ENCODE measurements around the gene USP54.
"Not testable (repeated sequence)": the region's sequence is repeated elsewhere in the genome, so short reads cannot be mapped to it uniquely, and the experiment has no call there.

USP54 gene

DNA sequence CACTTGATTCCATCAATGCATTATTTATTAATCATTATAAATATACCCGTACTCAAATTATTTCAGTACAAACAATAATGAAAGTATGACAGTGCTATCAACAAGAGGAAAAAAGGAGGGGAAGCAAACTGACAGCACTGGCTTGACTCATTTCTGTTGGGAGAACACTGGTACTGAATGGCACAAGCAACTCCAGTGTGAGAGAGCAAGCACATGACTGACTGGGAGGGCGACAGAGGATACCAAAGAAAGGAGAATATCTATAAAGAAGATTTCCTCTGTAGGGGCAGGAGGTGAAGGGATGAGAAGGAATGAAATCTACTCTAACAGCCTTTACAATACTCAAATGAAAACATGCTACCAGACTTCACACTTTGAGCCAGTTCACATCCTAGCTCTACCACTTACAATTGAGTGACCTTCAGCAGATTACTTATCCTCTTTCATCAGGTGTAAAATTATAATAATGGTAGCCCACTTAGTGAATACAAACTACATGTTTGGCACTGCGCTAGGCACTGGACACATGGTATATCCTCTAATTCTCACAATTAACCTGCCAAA is 1.5 kb downstream of the USP54 start:
- no peak for DNase-seq

DNA sequence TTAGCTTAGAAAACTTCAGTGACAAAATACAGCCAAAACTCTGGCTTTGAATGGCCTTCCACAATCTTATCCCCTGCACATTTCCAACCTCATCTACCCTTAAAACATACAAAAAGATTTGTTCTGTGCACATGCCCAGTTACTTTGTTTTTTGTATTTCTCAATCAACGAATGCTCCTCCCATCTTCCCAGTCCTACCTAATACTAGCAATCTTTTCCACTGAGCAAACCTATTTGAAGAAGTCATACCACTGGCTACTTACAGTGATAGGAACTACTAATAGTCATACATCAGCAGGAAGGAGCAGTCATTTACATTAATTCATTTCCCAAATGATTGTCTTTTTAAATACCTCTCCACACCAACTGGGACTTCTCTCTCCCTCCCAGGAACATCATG is 2.5 kb downstream of the USP54 start:
- DNase-seq, result no peak

DNA sequence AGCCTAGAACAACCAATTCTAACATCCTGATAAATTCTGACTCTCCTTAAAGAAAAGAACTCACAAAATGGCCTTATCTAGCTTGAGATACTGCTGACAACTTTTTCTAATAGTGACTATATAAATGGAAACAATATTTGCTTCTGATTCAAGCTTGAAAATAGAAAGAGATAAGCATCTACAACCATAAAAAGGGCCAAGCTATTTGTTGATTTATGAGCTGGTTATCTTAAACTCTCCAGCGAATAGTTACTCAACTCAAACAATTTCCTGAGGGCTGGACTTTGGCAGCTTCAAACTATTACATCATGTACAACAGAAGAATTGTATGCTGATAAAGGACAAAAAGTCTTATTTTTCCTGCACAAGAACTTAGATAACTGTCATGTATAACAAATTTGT is 4.6 kb downstream of the USP54 start:
- no peak for DNase-seq

DNA sequence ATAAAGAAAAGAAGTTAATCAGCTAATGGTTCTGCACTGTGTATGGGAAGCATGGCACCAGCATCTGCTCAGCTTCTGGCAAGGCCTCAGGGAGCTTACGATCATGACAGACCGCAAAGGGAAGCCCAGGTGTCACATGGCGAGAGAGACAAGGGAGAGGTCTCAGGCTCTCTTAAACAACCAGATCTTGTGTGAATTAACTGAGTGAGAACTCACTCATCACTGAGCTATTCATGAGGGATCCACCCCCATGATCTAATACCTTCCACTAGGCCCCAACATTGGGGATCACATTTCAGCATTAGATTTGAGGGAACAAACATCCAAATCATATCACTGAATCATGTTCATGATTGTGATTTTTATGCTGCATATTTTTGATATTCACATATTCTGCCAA is 5.8 kb downstream of the USP54 start:
- no peak for DNase-seq

DNA sequence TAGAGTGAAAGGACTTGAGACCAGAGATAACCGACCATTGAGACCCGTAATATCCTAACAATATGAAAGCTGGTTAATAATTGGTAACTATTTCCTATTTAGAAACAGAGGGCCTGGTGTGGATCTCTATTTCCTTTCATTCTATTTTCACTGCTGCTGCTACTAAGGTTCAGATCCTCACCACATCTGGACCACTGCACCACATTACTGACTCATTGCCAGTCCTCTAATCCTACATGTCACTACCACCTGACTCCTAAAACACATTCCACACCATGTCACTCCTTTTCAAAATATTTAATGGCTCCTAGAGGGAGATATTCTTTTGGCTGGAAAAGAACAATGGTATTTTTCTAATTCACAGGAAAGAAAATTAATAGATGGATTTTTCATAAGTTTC is 6.4 kb downstream of the USP54 start:
- DNase-seq, result no peak

DNA sequence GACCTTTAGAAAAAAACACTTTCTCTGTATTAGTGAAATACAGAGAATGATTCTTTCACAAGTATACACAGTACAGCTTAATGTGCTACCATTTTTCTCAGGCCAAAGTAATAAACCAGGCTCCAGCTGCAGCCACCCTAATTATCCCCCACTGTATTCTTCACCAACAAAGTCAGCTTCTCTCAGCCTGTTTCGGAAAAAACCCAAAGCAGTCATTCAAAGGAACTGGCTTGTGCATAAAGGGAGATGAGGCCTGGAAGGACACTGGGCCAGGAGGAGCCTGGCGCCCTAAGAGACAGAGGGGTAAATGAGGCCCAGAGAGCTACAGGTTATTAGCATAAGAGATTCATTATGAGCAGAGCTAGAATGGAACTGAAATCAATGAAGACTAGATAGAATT is 9.2 kb downstream of the USP54 start:
- DNase-seq, result no peak

DNA sequence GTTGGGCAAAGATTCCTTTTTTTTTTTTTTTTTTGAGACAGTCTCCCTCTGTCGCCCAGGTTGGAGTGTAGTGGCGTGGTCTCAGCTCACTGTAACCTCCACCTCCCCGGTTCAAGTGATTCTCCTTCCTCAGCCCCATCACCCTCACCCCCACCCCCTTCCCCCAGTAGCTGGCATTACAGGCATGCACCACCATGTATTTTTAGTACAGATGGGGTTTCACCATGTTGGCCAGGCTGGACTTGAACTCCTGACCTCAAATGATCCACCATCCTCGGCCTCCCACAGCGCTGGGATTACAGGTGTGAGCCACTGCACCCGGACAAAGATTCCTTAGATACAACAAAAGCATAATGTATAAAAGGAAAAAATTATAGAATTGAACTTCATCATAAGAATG is 12.2 kb downstream of the USP54 start:
- DNase-seq, result not testable (repeated sequence)

DNA sequence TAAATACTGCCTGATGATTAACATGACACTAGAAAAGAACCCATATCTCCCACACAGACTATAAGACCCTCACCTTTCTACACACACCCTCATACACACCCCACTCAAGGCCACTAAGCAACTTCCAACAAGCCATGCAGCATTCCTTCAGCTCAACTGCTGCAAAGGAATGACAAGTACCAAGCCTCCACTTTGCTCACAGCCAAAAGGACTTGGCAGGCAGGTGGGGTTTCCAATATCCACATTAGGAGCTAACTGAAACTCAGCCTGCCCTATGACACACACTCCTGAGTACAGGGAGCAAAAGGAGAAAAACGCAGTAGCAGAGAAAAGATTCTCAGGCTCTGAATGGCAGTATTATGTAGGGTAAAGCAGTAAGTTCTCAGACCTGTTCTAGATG is 13.4 kb downstream of the USP54 start:
- no peak for DNase-seq

DNA sequence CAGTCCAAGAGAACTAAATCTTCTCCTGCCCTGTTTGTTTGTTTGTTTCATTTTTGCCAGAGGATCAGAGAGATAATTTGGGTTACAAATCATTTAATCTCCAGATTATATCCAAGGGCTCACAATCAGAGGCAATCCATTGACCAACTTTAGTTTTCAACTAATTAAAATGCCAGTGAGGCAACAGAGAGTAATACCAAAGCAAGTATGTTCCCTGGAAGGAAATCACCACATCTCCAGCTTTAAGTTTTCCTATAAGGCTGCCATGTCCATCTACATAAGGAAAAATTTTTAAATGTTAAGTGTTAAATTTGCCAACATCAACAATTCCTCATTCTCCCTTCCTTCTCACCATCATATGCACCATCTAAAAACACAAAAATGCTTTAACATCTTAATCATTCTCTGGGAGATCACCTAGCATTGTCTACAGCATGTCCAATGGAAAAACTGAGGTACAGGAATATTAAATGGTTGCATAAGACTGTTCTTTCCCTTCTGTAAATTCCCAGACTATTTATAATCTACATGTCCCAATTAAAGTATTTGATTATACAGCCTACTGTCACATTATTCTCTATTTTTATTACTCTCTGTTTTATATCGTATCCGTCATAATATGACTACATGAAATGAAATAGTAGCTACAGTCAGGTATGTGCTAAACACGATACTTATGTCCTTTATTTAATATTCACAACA is 14.1 kb downstream of the USP54 start:
- DNase-seq, result no peak

DNA sequence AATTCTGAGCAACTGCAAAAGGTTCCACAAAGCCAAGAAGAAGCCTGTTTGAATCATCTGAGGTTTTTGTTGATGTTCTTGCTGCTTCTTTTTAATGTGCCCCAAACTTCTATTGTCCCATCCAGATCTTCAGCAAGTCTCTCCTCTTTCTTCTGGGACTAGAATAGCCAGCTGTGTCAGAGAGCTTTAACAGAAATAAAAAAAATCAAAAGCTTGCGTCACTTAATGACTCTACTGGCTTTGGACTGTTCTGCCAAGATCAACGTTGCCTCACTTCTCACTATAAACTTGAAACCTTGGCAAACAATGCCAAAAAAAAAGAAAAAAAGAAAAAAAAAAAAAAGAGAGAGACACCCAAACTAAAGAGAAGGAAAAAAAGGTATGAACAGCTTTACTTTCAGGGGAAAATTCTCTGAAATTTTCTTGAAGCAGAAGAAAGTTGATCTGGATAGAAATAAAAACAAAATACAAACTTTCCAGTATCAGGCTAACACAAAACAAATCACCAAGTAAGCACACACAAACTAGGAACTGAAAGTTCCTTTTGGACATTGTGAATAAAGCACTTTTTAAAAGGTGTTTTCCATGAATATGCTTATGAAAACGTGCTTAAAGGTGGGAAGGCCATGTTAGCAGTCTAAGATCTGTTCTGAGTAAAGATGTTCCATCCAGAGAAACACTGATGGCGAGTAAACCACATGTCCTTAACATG is 14.8 kb downstream of the USP54 start:
- DNase-seq, result no peak

DNA sequence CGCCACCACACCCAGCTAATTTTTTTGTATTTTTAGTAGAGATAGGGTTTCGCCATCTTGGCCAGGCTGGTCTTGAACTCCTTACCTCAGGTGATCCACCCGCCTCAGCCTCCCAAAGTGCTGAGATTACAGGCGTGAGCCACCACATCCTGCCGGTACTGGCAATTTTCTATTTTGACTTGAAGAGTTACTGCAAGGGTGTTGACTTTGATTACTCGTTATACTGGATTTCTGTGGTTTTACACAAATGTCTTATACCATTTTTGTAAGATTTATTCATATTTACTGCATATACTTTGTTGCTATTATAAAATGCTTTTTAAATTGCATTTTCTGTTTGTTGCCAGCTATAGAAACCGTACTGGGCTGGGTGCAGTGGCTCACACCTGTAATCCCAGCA is 24.1 kb downstream of the USP54 start:
- DNase-seq, result not testable (repeated sequence)

DNA sequence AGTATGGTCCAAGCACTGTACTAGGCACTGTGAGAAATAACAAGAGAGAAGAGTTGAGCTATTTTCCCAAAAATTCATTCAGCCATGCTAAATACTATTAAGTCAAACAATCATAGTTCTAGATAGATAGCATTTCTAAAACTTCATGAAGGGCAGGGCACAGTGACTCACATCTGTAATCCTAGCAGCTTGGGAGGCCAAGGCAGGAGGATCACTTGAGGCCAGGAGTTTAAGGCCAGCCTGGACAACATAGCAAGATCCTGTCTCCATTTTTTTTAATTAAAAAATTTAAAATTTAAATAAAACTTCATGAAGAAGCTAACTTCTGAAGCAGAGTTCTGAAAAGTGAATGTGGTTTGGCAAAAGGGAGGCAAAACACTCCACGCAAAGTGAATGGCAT is 29.9 kb downstream of the USP54 start:
- DNase-seq, result no peak

DNA sequence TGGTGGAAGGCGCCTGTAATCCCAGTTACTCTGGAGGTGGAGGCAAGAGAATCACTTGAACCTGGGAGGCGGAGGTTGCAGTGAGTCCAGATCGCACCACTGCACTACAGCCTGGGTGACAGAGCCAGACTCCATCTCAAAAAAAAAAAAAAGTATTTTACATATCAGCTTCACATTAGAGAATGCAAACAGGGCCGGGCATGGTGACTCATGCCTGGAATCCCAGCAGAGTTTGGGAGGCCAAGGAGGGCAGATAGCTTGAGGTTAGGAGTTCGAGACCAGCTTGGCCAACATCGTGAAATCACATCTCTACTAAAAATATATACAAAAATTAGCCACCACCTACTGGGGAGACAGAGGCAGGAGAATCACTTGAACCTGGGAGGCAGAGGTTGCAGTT is 31.6 kb downstream of the USP54 start:
- no peak for DNase-seq

DNA sequence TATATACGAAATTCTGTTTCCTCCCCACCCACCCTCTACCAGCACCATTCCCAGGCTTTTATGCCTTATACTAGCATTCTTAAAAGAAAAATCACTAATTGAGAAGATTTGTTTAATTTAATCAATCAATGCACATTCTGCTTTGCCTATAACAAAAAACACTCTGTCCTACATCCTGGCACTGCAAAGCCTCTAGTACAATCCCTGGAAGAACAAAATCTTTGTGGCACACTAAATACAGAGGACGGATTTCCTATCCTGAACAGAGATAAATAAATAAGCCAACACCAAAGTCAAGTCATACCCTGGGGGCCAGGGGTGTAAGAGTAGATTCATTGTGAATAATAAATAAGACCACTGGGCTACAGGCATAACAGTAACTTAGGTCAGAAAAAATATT is 34.3 kb downstream of the USP54 start:
- no peak for DNase-seq

DNA sequence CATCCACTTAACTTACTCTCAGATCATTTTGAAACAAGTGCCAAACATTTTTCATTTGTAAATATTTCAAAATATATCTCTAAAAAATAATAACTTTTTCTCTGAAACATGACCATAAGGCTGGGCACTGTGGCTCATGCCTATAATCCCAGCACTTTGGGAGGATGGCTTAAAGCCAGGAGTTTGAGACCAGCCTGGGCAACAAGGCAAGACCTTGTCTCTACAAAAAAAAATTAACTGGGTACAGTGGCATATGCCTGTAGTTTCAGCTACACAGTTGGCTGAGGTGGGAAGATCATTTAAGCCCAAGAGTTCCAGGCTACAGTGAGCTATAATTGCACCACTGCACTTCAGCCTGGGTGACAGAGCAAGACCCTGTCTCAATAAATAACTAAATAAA is 36.4 kb downstream of the USP54 start:
- DNase-seq, result no peak

DNA sequence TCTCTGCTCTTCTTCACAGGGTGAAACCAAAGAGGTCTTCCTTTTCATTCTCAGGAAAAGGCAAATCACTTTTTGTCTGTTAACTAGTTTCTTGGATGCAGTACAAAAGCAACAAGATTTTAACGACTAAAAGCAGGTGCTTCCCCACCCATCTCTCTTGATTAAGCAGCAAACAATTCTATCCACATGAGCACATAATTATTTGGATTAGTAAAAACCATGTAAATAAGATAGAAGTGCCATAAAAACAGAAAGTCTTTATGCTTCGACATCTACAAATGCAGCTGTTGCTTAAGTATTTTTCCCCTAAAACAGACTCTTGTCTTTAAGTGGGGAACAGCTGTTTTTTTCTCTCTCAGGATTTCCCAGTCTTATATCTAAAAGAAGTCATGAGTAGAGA is 37.4 kb downstream of the USP54 start:
- no peak for DNase-seq

DNA sequence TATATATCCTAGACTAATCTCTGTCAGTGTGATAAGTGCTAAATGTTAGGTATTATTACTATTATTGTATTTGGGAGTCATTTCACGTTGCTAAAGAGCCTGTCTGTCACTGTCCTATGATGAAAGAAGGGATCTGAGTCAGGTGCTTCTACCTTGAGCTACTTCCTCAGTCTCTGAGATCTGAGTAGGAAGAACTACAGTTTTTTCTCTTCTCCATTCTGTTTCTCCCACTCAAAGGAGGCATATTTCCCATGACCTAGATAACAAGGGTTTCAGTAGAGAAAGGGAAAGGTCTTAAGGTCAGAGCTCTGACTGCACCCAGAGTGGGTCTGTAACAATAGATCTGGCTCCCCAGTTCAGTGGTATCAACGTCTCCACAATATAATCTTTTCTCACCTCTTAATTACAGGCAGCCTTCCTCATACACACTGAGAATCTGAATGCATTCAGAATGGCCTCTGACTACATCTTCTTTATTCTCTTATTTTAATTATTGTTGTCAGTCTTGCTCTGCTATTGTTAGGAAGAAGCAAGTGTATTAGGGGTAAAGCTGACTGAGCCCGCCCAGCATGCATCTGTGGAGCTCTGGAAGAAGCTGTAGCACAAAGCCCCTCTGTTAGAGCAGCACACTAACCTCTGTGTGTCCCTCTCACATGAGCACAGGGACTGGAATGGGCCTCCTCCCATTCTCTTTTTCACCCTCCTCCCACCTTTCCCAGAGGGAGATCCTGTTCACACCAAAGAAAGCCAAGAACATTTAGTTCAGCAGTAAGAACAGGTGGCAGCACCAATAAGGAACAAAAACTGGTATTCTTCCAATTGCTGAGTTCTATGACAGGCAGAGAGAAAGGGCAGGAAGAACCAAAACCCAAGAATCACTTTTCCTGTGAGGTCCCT is 38.1 kb downstream of the USP54 start:
- no peak for DNase-seq

DNA sequence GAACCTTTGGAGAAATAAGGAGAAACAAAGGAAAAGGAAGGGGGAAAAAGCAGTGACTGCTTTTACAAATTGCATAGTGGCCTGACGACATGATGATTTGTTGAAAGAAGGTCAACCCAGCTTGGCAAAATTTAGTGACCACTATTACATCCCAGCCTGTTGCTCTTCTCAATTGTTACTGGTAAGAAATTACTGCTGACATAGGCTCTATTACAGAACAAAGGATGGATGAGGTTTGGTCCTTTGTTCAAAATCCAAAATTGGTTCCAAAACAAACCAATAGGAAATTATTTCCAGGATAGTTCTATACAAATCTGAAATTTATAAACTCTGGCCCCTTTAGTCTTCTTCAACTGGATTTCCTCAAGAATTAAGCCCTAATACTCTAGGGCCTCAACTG is 39.6 kb downstream of the USP54 start:
- DNase-seq, result no peak

DNA sequence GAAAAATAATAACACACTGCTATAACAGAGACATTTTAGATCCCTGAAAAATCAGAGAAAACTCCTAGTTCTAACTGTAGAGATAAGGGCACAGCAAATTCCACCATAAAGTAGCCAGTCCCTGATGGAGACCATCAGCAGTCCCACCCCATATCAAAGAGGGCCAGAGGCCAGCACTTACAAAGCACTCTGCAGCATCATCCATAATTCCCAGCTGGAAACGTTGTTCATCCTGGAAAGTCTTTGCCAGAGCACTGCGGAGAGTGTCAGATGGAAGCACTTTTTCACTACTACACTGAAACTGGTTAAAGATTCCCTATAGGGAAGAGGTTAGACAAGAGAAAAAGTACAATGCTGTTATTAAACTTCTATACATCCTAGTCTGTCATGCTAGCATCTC is 45.8 kb downstream of the USP54 start:
- DNase-seq, result no peak

DNA sequence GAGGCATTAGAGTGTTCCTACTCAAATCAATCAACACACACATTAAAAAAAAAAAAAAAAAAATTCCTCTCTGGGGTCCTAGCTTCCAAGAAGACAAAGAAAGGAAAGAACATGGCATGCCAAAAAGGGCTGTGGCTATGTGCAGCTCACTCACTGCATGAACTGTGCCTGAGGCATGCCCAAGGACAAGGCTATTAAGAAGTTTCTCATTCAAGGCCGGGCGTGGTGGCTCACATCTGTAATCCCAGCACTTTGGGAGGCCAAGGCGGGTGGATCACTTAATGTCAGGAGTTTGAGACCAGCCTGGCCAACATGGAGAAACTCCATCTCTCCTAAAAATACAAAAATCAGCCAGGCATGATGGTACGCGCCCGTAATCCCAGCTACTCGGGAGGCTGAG is 53.4 kb downstream of the USP54 start:
- DNase-seq, result no peak

DNA sequence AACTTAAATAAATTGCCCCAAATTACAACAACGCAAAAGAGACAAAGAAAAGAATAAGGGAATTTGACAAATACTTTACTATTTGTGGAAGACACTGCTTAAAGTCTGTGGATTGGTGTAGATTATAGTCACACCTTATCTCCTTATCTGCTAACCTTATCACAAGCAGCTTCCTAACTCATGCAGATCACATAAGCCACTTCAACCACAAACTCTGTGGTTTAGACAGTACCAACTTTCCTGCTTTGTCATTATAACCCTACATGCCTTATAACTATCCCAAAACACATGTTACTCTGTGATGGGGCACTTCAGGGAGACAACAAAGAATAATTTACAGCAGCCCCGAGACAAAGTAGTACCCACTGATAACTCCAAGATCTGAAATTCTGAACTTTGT is 53.9 kb downstream of the USP54 start:
- no peak for DNase-seq

DNA sequence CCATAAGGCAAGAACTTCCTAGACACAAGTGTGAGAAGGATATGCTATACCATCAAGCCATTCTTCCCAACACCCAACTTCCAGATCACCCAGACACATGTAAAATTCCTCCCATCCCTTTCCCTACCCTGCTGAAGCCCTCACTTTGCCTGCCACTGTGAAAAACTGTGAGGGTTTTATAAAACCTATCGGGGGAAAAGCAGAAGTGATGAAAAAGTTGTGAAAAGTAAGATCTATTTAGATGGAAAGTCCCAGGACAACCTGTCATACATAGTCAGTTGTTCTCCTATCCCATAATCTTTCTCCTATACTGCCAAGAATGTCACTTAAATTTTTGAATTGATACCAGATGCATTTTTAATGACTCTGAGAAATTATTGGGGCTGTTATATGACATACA is 56.3 kb downstream of the USP54 start:
- no peak for DNase-seq

DNA sequence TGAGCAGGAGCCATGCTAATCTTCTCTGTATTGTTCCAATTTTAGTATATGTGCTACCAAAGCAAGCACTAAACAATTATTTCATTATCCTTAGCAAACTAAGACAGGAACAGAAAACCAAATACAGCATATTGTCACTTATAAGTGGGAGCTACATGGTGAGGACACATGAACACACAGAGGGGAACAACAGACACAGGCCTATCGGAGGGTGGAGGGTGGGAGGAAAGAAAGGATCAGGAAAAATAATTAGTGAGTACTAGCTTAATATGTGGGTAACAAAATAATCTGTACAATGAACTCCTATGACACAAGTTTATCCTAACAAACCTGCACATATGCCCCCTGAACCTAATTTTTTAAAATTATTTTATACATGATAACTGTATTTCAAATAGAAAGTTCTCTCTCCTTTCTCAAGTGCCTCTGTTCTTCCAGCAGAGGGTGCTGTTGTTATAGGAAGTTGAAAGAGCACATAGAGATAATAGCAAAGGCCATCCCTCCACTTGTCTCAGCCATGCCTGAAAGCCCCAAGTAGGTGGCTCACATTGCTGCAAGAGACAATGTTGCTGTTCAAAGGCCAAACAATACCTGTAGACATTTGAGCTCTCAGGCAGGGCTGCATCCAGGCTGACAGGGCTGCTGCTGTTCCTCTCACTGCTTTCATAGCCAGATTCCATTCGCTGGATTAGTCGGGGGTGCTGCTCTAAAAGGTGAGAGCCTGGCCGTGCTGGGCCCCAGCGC is 61.9 kb downstream of the USP54 start:
- DNase-seq, result peak; percentile 32
